Motor neuron (in vitro differentiated cells): ENCODE data around the gene FCRLA. TPM values are rescaled to one million over a fixed set of nuclear protein-coding genes. Genes with fewer than 3 reads are reported as not detected.
A peak's percentile ranks its signal among the peaks of the same experiment; 100 is the strongest.
"Not testable (repeated sequence)": the region's sequence is repeated elsewhere in the genome, so short reads cannot be mapped to it uniquely, and the experiment has no call there.

Experiments used
- ATAC-seq, 8 experiments: fragments of 200-7000 bp; cut with Tn5 transposase; replicated peaks in 6 of 8; 2 replicates each; pipeline ENCODE4 v1.8.0; 2021; ENCODE audit warnings: mild to moderate bottlenecking in 8 of 8, moderate library complexity in 8 of 8
- H3K27ac ChIP-seq, 2 donors: fragments of 250-450 bp; sonication (Bioruptor Pico); 2 replicates each; pipeline ENCODE4 v1.9.0; 2021; ENCODE audit warnings: antibody characterized with exemption in 2 of 2, mild to moderate bottlenecking in 2 of 2, moderate library complexity in 1 of 2
- H3K4me1 ChIP-seq, 2 donors: fragments of 250-450 bp; sonication (Bioruptor Pico); replicated peaks in 1 of 2; 2 replicates each; pipeline ENCODE4 v1.6.1; 2021; ENCODE audit warnings: antibody characterized with exemption in 2 of 2, mild to moderate bottlenecking in 2 of 2, moderate library complexity in 1 of 2
- H3K4me3 ChIP-seq, 5 donors: fragments of 250-450 bp; sonication (Bioruptor Pico); 2 replicates each; pipeline ENCODE4 v1.9.0; 2021; ENCODE audit warnings: antibody characterized with exemption in 5 of 5, mild to moderate bottlenecking in 5 of 5, moderate library complexity in 4 of 5
- WGBS, 10 experiments: fragments of 450-650 bp; shearing (Covaris generic); methylation state at CpG; one replicate each; pipeline ENCODE4 v1.0.0; 2022; 5-methylcytosine and 5-hydroxymethylcytosine counted together
- in situ Hi-C, 9 experiments: fragments of 400-800 bp; cut with MboI; loops; one replicate each; pipeline ENCODE4 v1.15.0; 2021; ENCODE audit warnings: low sequenced_read_pairs in 9 of 9, low pct_unique_long_range_greater_than_20kb in 2 of 9; ENCODE audit not compliant: unreplicated experiment in 9 of 9
- total RNA-seq, 8 experiments: library from RNA; unstranded; fragments of 300-600 nt; gene quantifications; 2 replicates each; pipeline versions ENCODE4 v1.2.3 to v1.2.4, GENCODE V29; 2022

The FCRLA gene
- total RNA-seq, 8 experiments from 2014 or later: 0.08 to 0.62 (median 0.30) TPM; not detected in 4

DNA sequence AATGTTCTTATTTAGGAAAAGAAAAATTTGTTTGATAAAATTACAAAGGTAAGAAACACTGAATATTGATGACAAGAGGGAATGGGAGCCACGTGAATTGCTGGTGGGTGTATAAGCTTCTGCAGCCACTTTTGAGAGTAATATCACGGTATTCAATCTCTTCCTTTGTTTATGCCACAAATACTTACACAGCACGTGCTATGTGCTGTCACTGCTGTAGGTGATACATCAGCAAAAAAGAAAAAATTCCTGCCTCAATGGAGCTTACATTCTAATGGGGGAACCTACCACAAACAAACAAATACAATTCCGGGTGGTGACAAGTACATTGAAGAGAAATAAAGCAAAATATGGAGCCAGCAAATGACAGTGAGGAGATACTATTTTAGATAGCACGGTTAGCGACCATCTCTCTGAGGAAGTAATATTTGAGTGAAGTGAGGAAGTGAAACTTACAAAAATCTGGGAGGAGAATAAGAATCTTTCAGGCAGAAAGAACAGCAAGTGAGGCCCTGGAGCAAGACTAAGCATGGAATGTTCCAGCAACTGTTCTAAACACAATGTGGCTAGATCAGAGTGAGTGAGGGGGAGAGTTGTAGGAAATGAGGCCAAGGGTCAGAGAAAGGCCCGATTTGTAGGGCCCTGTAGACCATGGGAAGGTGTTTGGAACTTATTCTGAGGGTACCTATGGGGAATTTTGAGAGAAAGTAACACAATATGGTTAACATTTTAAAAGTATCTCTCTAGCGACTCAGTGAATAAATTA is 11.7 kb downstream of the FCRLA start:
- ATAC-seq: no peak
- no peak overlapping the region for H3K4me3 ChIP-seq
- H3K4me1 ChIP-seq: no peaks in the 10 kb centered on the region
- no peak overlapping the region for H3K27ac ChIP-seq
- in situ Hi-C loops: no loop called here
- 62 to 87% (median 77%) methylated on average over 4 to 8 of the region's 8 CpGs for WGBS, 10 experiments

DNA sequence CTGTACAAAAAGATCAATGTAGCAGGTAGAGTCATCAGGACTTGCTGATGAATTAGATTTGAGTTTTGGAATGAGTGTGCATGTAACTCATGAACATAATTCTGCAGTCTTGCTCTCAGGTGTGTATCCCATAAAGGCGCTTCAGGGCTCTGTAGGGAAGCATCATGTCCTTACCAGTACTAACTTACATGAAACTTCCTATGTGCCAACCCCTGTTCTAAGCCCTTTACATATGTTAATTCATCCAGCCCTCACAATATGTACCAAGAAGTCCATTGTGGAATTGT is 12.2 kb downstream of the FCRLA start:
- in situ Hi-C loops: no loop called here
- no peak overlapping the region for H3K27ac ChIP-seq
- no peak for ATAC-seq
- H3K4me3 ChIP-seq: no peak overlapping the region
- 75 to 100% (median 100%) methylated on average over 1 of the region's 1 CpG; no CpG with 5 or more reads in 4 of the 10 experiments for WGBS, 10 experiments
- no peaks in the 10 kb centered on the region for H3K4me1 ChIP-seq

DNA sequence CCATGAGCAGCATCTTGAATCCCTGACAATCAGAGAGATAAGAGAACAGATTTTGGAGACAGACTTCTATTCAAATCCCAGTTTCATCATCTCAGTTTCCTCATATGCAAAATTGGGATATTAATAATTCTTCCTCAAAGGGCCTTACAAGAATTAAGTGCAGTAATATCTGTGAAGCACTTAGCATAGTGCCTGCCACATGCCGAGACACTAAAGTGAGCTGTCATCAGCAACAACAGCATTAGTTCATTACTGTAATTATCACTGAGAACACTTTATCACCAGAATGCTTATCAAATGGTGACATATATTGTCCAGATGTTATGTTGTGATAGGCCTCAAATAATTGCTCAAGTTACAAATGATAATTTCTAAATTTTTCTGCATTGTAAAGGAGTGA is 13.4 kb downstream of the FCRLA start:
- WGBS, 10 experiments: 60 to 100% (median 100%) methylated on average over 1 of the region's 1 CpG; no CpG with 5 or more reads in 3 of the 10 experiments
- Histone ChIP-seq H3K4me1 (peaks cover 2 to 3% of the 10 kb centered on the region in 2 donors), H3K4me3 (no peak overlapping the region), H3K27ac (no peak overlapping the region)
- in situ Hi-C loops: no loop called here
- no peak for ATAC-seq

DNA sequence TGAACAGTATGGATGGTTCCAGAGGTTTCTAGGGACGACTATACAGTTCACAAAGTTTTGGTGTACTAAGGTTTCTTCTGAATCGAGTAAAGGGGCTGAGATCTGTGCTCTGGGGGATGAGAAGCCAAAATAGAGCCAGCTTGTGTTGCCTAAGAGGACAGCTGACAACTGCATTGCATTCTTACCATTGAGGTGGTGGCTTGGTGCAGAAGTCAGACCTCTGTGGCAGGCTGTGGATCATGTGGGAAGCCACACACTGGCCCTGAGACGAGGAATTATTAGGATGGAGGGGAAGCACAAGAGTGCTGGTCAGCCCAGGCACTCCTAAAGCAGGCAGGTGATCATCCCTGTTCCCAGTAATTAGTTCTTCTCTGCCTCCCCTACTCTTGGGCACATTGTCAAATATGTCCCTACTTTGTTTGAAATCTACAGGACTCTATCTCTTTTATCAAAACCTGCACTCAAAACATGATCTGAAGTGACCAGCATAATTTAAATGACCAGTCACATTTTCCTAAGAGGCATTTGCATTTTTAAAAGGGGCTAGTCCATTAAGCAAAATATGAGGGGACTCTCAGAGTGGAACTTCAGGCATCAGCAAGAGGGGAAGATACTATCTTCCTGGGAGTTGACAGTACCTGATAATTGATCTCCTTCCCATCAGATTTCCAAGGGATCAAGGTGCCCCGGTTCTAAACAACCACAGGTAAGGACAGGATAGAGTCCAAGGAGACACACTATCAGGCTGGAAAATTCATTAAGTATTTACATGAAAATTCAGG is 14.1 kb downstream of the FCRLA start, which contains the start of gene FCRLB:
FCRLB (plus strand) TSS at position 589 of the 782 bp plus-strand sequence. CDS start 1,129 bp downstream, outside the sequence.
- no peak for ATAC-seq
- Histone ChIP-seq H3K27ac (no peak within 1 kb of the TSS), H3K4me3 (no peak within 1 kb of the TSS), H3K4me1 (peaks cover 2 to 4% of the 10 kb centered on the region in 2 donors)
- 15 to 40% (median 33%) methylated on average over 1 to 4 of the region's 4 CpGs; no CpG with 5 or more reads in 2 of the 10 experiments for WGBS, 10 experiments
- in situ Hi-C loops: no loop called here

DNA sequence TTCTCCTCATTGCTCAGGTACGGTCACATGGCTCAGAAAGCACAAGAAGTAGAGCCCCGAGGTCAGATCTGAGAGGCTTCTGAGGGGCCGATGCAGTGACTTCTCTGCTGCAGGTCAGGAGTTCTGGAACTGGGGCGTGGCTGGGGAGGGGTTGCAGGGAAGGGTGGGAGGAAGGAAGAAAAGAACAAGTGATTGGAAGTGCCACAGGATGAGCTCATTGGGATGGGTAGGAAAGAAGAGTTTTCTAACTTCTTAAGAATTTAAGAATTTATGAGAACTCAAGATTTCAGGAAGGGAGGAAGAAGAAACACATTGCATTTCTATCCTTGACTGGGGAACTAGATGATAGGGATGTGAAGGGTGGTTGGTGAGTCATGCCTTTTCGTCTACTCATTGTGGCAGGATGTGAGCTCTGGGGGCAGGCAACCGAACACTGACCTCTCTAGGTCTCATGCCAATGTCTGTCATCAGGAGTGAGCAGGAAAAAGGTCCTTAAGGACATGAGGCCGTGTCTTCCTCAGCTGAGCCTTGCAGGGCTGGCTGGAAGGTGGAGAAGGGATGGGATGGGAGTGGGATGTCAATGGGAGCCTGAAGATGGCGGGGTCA is 14.8 kb downstream of the FCRLA start:
- Histone ChIP-seq H3K4me3 (no peak overlapping the region), H3K27ac (no peak overlapping the region), H3K4me1 (peaks cover 2 to 4% of the 10 kb centered on the region in 2 donors)
- in situ Hi-C loops: no loop called here
- WGBS, 10 experiments: 21 to 83% (median 53%) methylated on average over 1 to 7 of the region's 8 CpGs; no CpG with 5 or more reads in 3 of the 10 experiments
- ATAC-seq: peak in 2 of 8 experiments; percentile 17

DNA sequence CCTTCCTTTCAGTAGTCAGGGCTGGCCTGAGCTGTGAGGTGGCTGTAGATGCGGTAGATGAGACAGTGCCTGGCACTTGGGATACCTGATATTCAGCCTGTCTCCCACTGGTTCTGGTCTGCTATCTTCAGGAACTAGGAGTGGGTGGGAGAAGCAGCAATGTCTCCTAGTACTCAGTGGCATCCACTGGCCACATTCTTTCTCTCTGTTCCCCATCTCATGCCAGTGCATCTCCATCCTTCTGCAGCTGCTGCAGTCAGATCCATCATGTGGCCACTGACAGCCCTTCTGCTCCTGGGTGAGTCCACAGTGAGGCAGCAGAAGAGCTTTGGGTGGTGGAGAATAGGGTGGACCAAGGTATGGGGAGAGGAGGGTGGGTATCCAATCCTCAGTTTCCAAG is 15.4 kb downstream of the FCRLA start:
- in situ Hi-C loops: no loop called here
- Histone ChIP-seq H3K4me3 (no peak overlapping the region), H3K27ac (no peak overlapping the region), H3K4me1 (peaks cover 2 to 4% of the 10 kb centered on the region in 2 donors)
- WGBS, 10 experiments: 57 to 88% methylated on average over 1 of the region's 1 CpG; no CpG with 5 or more reads in 8 of the 10 experiments
- no peak for ATAC-seq

DNA sequence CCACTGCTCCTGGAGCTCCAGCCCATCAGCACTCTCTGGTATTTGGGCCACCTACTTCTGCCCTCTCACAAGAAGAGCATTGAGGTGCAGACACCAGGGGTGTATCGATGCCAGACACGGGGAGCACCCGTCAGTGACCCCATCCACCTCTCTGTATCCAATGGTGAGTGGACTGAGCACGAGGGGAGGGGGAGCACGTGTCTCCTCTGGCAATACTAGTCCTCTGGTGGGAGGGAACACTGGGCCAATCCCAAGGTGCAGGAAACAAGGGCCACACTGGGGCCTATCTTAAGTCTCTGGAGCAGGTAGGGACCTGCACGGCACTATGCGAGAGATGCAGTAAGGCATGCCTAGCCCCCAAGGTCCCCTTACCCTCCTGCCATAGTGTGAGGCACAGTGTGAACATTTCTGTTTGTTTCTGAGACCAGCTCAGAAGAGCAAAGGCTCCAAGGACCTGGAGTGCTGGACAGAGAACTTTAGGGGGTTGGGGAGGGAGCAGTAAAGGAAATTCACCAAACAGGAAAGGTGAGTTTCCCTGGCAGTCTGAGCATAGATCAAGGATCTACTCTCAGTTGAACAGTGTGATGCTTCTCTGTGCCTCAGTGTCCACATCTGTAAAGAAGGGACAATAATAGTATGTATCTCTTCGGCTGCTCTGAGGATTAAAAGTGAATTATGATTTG is 16.6 kb downstream of the FCRLA start:
- Histone ChIP-seq H3K4me1 (peaks cover 5 to 6% of the 10 kb centered on the region in 2 donors), H3K4me3 (no peak overlapping the region), H3K27ac (no peak overlapping the region)
- WGBS, 10 experiments: 70 to 100% (median 94%) methylated on average over 1 to 8 of the region's 8 CpGs; no CpG with 5 or more reads in 2 of the 10 experiments
- in situ Hi-C loops: no loop called here
- no peak for ATAC-seq

DNA sequence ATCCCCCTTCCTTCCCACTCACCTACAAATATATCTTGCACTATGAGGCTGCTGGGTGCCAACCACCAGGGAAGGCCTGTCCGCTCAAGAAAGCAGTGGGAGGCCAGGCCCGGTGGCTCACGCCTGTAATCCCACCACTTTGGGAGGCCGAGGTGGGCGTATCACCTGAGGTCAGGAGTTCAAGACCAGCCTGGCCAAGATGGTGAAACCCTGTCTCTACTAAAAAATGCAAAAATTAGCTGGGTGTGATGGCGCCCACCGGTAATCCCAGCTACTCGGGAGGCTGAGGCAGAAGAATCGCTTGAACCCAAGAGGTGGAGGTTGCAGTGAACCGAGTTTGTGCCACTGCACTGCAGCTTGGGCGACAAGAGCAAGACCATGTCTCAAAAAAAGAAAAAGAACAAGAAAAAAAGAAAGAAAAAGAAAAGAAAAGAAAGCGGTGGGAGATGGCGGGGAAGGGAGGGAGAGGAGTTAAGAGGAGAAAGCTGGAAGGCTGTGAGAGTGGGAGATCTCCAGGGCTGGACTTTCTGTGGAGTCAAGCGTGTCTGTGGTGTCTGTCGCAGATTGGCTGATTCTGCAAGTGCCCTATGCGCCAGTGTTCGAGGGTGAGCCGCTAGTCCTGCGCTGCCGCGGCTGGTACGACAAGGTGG is 18.4 kb downstream of the FCRLA start:
- in situ Hi-C loops: loop anchor here in 4 of 9 experiments (25.0 kb wide), 2 partner anchors 88 to 513 kb away; partner anchors contain the start of genes APOA2 (in 2 of the 4), FCER1G (in 2 of the 4), FCGR3B (in 2 of the 4) and NDUFS2 (in 2 of the 4)
- not testable (repeated sequence) for H3K4me1 ChIP-seq, ATAC-seq, H3K27ac ChIP-seq
- 23 to 70% (median 49%) methylated on average over 2 to 21 of the region's 22 CpGs for WGBS, 10 experiments
- peak overlapping the region; percentile 57 to 86 (median 71) for H3K4me3 ChIP-seq

DNA sequence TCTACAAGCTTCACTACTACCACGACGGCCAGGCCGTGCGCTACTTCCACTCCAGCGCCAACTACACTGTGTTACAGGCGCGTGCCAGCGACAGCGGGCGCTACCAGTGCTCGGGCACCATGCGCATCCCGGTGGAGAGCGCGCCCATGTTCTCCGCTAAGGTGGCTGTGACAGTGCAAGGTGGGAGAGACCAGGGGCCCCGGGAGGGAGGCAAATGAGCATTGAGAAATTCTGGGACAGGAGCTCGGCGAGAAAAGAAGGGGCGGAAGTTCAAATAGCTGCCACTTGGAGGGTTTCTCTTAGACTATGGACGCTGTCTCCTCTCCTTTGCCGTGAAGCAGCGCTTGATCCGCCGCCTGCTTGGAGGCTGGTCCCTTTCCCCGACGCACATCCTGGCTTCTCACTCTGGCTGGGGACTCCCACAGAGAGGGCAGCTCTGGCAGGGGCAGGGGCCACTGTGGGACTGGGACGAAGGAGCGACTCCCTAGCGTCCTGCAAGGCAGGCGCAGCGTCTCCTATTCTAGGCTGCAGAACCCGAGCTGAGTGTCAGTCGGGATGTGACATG is 19.0 kb downstream of the FCRLA start:
- peak overlapping the region; percentile 60 to 74 for H3K27ac ChIP-seq
- peak; percentile 10 to 47 (median 34) for ATAC-seq
- in situ Hi-C loops: loop anchor here in 4 of 9 experiments (25.0 kb wide), 2 partner anchors 89 to 514 kb away; partner anchors contain the start of genes APOA2 (in 2 of the 4), FCER1G (in 2 of the 4), FCGR3B (in 2 of the 4) and NDUFS2 (in 2 of the 4)
- WGBS, 10 experiments: 0 to 20% (median 0%) methylated on average over 1 to 15 of the region's 34 CpGs; no CpG with 5 or more reads in 5 of the 10 experiments
- peaks cover 5 to 6% of the 10 kb centered on the region in 2 donors for H3K4me1 ChIP-seq
- H3K4me3 ChIP-seq: peak overlapping the region; percentile 57 to 86 (median 71)

DNA sequence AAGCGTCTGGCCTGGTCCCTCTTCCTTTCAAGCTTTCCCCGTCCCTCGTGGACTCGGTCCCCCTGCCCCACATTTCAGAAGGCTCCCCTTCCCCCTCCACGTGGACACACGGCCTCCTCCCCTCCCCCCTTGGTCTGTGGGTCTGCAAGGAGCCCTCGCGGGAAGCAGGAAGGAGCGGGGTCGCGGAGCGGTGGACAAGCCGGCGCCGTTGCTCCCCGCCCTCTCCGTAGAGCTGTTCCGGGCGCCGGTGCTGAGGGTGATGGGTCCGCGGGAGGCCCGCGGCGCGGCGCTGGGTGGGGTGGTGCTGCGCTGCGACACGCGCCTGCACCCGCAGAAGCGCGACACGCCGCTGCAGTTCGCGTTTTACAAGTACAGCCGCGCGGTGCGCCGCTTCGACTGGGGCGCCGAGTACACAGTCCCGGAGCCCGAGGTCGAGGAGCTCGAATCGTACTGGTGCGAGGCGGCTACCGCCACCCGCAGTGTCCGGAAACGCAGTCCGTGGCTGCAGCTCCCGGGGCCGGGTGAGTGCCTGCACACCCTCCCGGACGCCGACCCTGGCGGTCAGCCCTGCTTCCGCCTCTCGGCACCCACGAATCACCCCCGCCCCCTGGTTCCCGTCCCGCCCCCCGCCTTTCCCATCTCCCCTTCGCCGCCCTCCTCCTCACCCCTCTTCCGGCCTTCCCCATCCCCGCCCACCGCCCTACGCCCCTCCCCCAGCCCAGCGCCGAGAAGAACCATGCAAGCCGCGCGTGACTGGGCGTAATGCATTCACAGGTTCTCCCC is 19.6 kb downstream of the FCRLA start:
- H3K4me3 ChIP-seq: peak overlapping the region; percentile 57 to 86 (median 71)
- H3K4me1 ChIP-seq: peaks cover 5 to 6% of the 10 kb centered on the region in 2 donors
- in situ Hi-C loops: loop anchor here in 4 of 9 experiments (25.0 kb wide), 2 partner anchors 89 to 514 kb away; partner anchors contain the start of genes APOA2 (in 2 of the 4), FCER1G (in 2 of the 4), FCGR3B (in 2 of the 4) and NDUFS2 (in 2 of the 4)
- peak; percentile 72 to 85 (median 82) for ATAC-seq
- H3K27ac ChIP-seq: peak overlapping the region; percentile 85 to 91
- 2 to 3% methylated on average over 13 to 20 of the region's 83 CpGs; no CpG with 5 or more reads in 8 of the 10 experiments for WGBS, 10 experiments
